ENCODE results near the gene CDYL. TPM values are rescaled to one million over a fixed set of nuclear protein-coding genes. Genes with fewer than 3 reads are reported as not detected.

Gene CDYL
- total RNA-seq, 1 experiment from 2014 or later = 41.6 TPM

DNA sequence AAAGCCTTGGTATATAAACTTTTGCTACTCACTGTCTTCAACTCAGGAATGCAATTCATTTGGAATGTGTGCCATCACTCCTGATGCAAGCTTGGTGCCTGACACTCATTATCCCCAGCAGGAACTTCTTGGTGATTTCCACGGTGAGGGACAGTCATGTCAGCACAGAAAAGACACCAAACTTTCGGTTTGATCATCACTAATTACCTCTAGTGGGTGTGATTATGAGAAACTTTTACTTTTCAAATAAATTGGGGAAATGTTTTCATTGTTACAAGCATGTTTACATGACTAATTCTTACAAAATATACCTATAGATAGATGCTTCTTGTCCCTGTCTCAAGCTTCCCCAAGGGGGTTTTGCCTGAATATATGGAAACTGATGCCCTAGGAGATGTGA, 186.7 kb downstream of the CDYL start:
- Histone ChIP-seq H3K4me3 (ENCODE audit: low read depth, low read length) (no peak overlapping the region), H3K4me1 (no peaks in the 10 kb centered on the region), H3K9me3 (no peaks in the 10 kb centered on the region), H3K27me3 (replicated peaks; ENCODE audit: control insufficient read depth, insufficient read depth, low read length) (no peaks in the 10 kb centered on the region), H3K36me3 (ENCODE audit: control insufficient read depth, insufficient read depth, low read length) (no peaks in the 10 kb centered on the region)
- TF ChIP-seq CTCF (IDR thresholded peaks at IDR 0.05; ENCODE audit: insufficient read depth in 1 of 2, low read depth in 1 of 2, low read length in 1 of 2, severe bottlenecking in 1 of 2, unreplicated experiment in 1 of 2) = no peak
- ChIA-PET CTCF (no interaction called here), POLR2A (no interaction called here)
- no peaks in the 10 kb centered on the region for H3K9me3 Mint-ChIP-seq (ENCODE audit: unreplicated experiment)
- BruUV-seq (replicated peaks) = no TSS peak
- peaks cover 2% of the 10 kb centered on the region for H3K27me3 Mint-ChIP-seq (ENCODE audit: insufficient read depth, unreplicated experiment)
- H3K36me3 Mint-ChIP-seq (ENCODE audit: insufficient read depth, unreplicated experiment) = no peaks in the 10 kb centered on the region
- no peak overlapping the region for H3K27ac Mint-ChIP-seq (ENCODE audit: unreplicated experiment)
- no peak for DNase-seq
- H3K4me3 Mint-ChIP-seq (ENCODE audit: unreplicated experiment) = no peak overlapping the region
- H3K4me1 Mint-ChIP-seq (ENCODE audit: low read depth, unreplicated experiment) = no peaks in the 10 kb centered on the region
- intact Hi-C loops (cut with micrococcal nuclease; ENCODE audit: unreplicated experiment) = no loop called here

- no peaks in the 10 kb centered on the region for H3K9me3 Mint-ChIP-seq (ENCODE audit: unreplicated experiment)
- ChIA-PET CTCF (no interaction called here), POLR2A (no interaction called here)
- H3K27me3 Mint-ChIP-seq (ENCODE audit: insufficient read depth, unreplicated experiment) = peaks cover 2% of the 10 kb centered on the region
- H3K4me1 Mint-ChIP-seq (ENCODE audit: low read depth, unreplicated experiment) = no peaks in the 10 kb centered on the region
- intact Hi-C loops (cut with micrococcal nuclease; ENCODE audit: unreplicated experiment) = no loop called here
- Histone ChIP-seq H3K27me3 (replicated peaks; ENCODE audit: control insufficient read depth, insufficient read depth, low read length) (no peaks in the 10 kb centered on the region), H3K4me1 (no peaks in the 10 kb centered on the region), H3K9me3 (no peaks in the 10 kb centered on the region), H3K36me3 (ENCODE audit: control insufficient read depth, insufficient read depth, low read length) (no peaks in the 10 kb centered on the region), H3K4me3 (ENCODE audit: low read depth, low read length) (no peak overlapping the region)
- DNase-seq = no peak
- BruUV-seq (replicated peaks) = no TSS peak
- H3K36me3 Mint-ChIP-seq (ENCODE audit: insufficient read depth, unreplicated experiment) = no peaks in the 10 kb centered on the region
- no peak overlapping the region for H3K4me3 Mint-ChIP-seq (ENCODE audit: unreplicated experiment)
- TF ChIP-seq CTCF (IDR thresholded peaks at IDR 0.05; ENCODE audit: insufficient read depth in 1 of 2, low read depth in 1 of 2, low read length in 1 of 2, severe bottlenecking in 1 of 2, unreplicated experiment in 1 of 2) = no peak
- H3K27ac Mint-ChIP-seq (ENCODE audit: unreplicated experiment) = no peak overlapping the region
These were observed 188.7 kb downstream of the CDYL start for GRCh38 chr6:4964675-4965561.

- ChIA-PET POLR2A (no interaction called here), CTCF (no interaction called here)
- intact Hi-C loops (cut with micrococcal nuclease; ENCODE audit: unreplicated experiment) = no loop called here
- Mint-ChIP-seq H3K4me1 (ENCODE audit: low read depth, unreplicated experiment) (no peaks in the 10 kb centered on the region), H3K36me3 (ENCODE audit: insufficient read depth, unreplicated experiment) (no peaks in the 10 kb centered on the region), H3K27ac (ENCODE audit: unreplicated experiment) (no peak overlapping the region), H3K4me3 (ENCODE audit: unreplicated experiment) (no peak overlapping the region), H3K27me3 (ENCODE audit: insufficient read depth, unreplicated experiment) (no peaks in the 10 kb centered on the region), H3K9me3 (ENCODE audit: unreplicated experiment) (no peaks in the 10 kb centered on the region)
- no TSS peak for BruUV-seq (replicated peaks)
- TF ChIP-seq CTCF (IDR thresholded peaks at IDR 0.05; ENCODE audit: insufficient read depth in 1 of 2, low read depth in 1 of 2, low read length in 1 of 2, severe bottlenecking in 1 of 2, unreplicated experiment in 1 of 2) = no peak
- Histone ChIP-seq H3K36me3 (ENCODE audit: control insufficient read depth, insufficient read depth, low read length) (no peaks in the 10 kb centered on the region), H3K9me3 (no peaks in the 10 kb centered on the region), H3K4me1 (no peaks in the 10 kb centered on the region), H3K27me3 (replicated peaks; ENCODE audit: control insufficient read depth, insufficient read depth, low read length) (no peaks in the 10 kb centered on the region), H3K4me3 (ENCODE audit: low read depth, low read length) (no peak overlapping the region)
- DNase-seq = no peak
These were observed 189.6 kb downstream of the CDYL start for GRCh38 chr6:4965562-4966389.
